HG03196 (cell line): ENCODE measurements around the gene CHRNB1.
"Not testable (repeated sequence)": the region's sequence is repeated elsewhere in the genome, so short reads cannot be mapped to it uniquely, and the experiment has no call there.

Experiments
- ATAC-seq: cut with Tn5 transposase; IDR thresholded peaks from one replicate; pipeline ENCODE4 v1.9.1; 2021; ENCODE audit not compliant: unreplicated experiment

The CHRNB1 gene

GRCh38 chr17:7466318-7466638, 21.4 kb downstream of the CHRNB1 start:
- no peak for ATAC-seq

- ATAC-seq, result no peak
Measured at GRCh38 chr17:7466639-7467341, 21.9 kb downstream of the CHRNB1 start.

GRCh38 chr17:7467498-7467897, 22.6 kb downstream of the CHRNB1 start:
- no peak for ATAC-seq

GRCh38 chr17:7468290-7468689, 23.4 kb downstream of the CHRNB1 start:
- ATAC-seq, result no peak

- ATAC-seq, result no peak
Measured at GRCh38 chr17:7468804-7469389, 24.0 kb downstream of the CHRNB1 start.

GRCh38 chr17:7469843-7470242, 25.0 kb downstream of the CHRNB1 start:
- ATAC-seq, result not testable (repeated sequence)

GRCh38 chr17:7470457-7470973, 25.7 kb downstream of the CHRNB1 start:
- not testable (repeated sequence) for ATAC-seq

GRCh38 chr17:7471729-7472128, 26.9 kb downstream of the CHRNB1 start:
- ATAC-seq, result no peak

- not testable (repeated sequence) for ATAC-seq
Measured at GRCh38 chr17:7474767-7475166, 29.9 kb downstream of the CHRNB1 start.

GRCh38 chr17:7475764-7476422, 31.0 kb downstream of the CHRNB1 start:
- no peak for ATAC-seq

GRCh38 chr17:7476494-7476893, 31.6 kb downstream of the CHRNB1 start:
- ATAC-seq, result no peak

- no peak for ATAC-seq
Measured at GRCh38 chr17:7476951-7477350, 32.1 kb downstream of the CHRNB1 start.

- ATAC-seq, result no peak
Measured at GRCh38 chr17:7477392-7478275, 32.8 kb downstream of the CHRNB1 start.

GRCh38 chr17:7478276-7479212, 33.7 kb downstream of the CHRNB1 start:
- no peak for ATAC-seq

- ATAC-seq, result no peak
Measured at GRCh38 chr17:7479213-7480088, 34.6 kb downstream of the CHRNB1 start, which contains the start of gene ZBTB4. Gene ZBTB4, minus strand, starts transcription at chr17:7479631. Its CDS starts 12,830 bp downstream, at chr17:7466801.

GRCh38 chr17:7480089-7480384, 35.2 kb downstream of the CHRNB1 start:
- ATAC-seq, result no peak

GRCh38 chr17:7481275-7481674, 36.4 kb downstream of the CHRNB1 start, which contains the start of gene SLC35G6:
Gene SLC35G6, plus strand, starts transcription at chr17:7481446. Its CDS starts 71 bp downstream, at chr17:7481517.
- ATAC-seq, result not testable (repeated sequence)

- ATAC-seq, result not testable (repeated sequence)
Measured at GRCh38 chr17:7481842-7482741, 37.2 kb downstream of the CHRNB1 start.
